C4-2B (cell line): ENCODE results near the gene HDHD5.

ENCODE experiments used
- ZFX ChIP-seq: fragments of 450-650 bp; IDR thresholded peaks from 2 replicates; pipeline ENCODE4 v1.6.1; 2017
- TF ChIP-seq, protein P1 (sequence below): fragments of 450-650 bp; conservative IDR thresholded peaks from 2 replicates; pipeline ENCODE4 v1.5.1; 2017; ENCODE audit warnings: mild to moderate bottlenecking

GRCh38 chr22:17115236-17115635 lies 43.8 kb downstream of the HDHD5 start:
- TF ChIP-seq, protein P1, sequence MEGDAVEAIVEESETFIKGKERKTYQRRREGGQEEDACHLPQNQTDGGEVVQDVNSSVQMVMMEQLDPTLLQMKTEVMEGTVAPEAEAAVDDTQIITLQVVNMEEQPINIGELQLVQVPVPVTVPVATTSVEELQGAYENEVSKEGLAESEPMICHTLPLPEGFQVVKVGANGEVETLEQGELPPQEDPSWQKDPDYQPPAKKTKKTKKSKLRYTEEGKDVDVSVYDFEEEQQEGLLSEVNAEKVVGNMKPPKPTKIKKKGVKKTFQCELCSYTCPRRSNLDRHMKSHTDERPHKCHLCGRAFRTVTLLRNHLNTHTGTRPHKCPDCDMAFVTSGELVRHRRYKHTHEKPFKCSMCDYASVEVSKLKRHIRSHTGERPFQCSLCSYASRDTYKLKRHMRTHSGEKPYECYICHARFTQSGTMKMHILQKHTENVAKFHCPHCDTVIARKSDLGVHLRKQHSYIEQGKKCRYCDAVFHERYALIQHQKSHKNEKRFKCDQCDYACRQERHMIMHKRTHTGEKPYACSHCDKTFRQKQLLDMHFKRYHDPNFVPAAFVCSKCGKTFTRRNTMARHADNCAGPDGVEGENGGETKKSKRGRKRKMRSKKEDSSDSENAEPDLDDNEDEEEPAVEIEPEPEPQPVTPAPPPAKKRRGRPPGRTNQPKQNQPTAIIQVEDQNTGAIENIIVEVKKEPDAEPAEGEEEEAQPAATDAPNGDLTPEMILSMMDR = no peak
- no peak for TF ChIP-seq ZFX
